Ovary (tissue), 9 donors: ENCODE results near the gene ABLIM2. TPM values are rescaled to one million over a fixed set of nuclear protein-coding genes. Genes with fewer than 3 reads are reported as not detected.

Experiments
- DNase-seq, 5 donors: peaks; one replicate each; pipeline ENCODE4 v3.0.0-alpha.2; 2019 to 2020
- H3K27ac ChIP-seq, 2 donors: fragments of 200-600 bp; one replicate each; pipeline versions ENCODE4 v1.5.1 to v1.8.0; 2019 to 2022
- H3K27me3 ChIP-seq: fragments of 200-600 bp; one replicate; pipeline ENCODE4 v1.8.0; 2022
- H3K36me3 ChIP-seq: fragments of 200-600 bp; sonication (generic); one replicate; pipeline ENCODE4 v1.5.1; 2019
- H3K4me1 ChIP-seq: one replicate; pipeline ENCODE4 v1.8.1; 2013; ENCODE audit warnings: mild to moderate bottlenecking, moderate library complexity; ENCODE audit not compliant: insufficient read depth
- H3K4me3 ChIP-seq: fragments of 200-600 bp; sonication (generic); one replicate; pipeline ENCODE4 v1.5.1; 2017
- H3K9me3 ChIP-seq, 2 donors: fragments of 200-600 bp in 1 of 2; sonication (generic) in 1 of 2; one replicate each; pipeline versions ENCODE4 v1.5.1 to v1.8.1; 2013 to 2019; ENCODE audit warnings: mild to moderate bottlenecking in 1 of 2, moderate library complexity in 1 of 2
- EP300 ChIP-seq: sonication (generic); formaldehyde crosslinking; IDR thresholded peaks from one replicate; pipeline ENCODE4 v1.6.1; 2017; ENCODE audit warnings: antibody characterized with exemption
- POLR2A ChIP-seq: fragments of 450-650 bp; IDR thresholded peaks from one replicate; pipeline ENCODE4 v1.6.1; 2017; ENCODE audit warnings: antibody characterized with exemption, mild to moderate bottlenecking, moderate library complexity
- WGBS, 3 donors: extraction: QIAGEN DNeasy Blood & Tissue Kit in 1 of 3; methylation state at CpG; one replicate each; pipeline versions ENCODE4 v1.1.5 to v1.1.7; 2013 to 2017; 5-methylcytosine and 5-hydroxymethylcytosine counted together
- intact Hi-C, 4 donors: fragments of 100-400 bp; cut with DNase I; formaldehyde crosslinking; loops; one replicate each; pipeline versions ENCODE4 v1.11.0 to v1.15.1; 2022 to 2023
- polyA plus RNA-seq, 2 donors: library from polyadenylated mRNA; stranded (reverse); fragments of 200-250 nt in 1 of 2; fragments of 350-450 nt in 1 of 2; fragmentation: Illumina TruSeq in 1 of 2; extraction: RNeasy Lipid Tissue Mini Kit (QIAGEN cat#74804) in 1 of 2; gene quantifications; one replicate each; pipeline ENCODE4 v1.2.3, GENCODE V29; 2013 to 2014
- total RNA-seq, 7 donors: library from RNA; depleted of rRNA in 2 of 7; stranded (reverse); fragments of >200 nt in 2 of 7; fragmentation: NEBNext Ultra II Directional in 3 of 7; extraction: Animal tissue kit (Norgen Biotek cat#: 25700) in 3 of 7; gene quantifications; one replicate each; pipeline versions ENCODE4 v1.1.0 to v1.2.4, GENCODE V29; 2016 to 2023
- TF ChIP-seq, protein P1 (sequence below), 3 donors: fragments of 450-650 bp in 2 of 3; fragments of 200-600 bp in 1 of 3; IDR thresholded peaks; one replicate each; pipeline versions ENCODE4 v1.5.1 to v1.8.0; 2016 to 2022; ENCODE audit warnings: antibody characterized with exemption in 3 of 3, mild to moderate bottlenecking in 1 of 3
- donor health status: DM: no; HTN: no; CAD: no; lungs with moderate emphysema.
- donor health status: DM: no; HTN: no; CAD: no.
- donor health status: Bipolar disorder and iron deficiency.
- donor health status: DM: yes; HTN: yes; CAD: no.
- donor health status: DM: no; HTN: no; CAD: no.
- donor health status: DM: yes; HTN: yes; CAD: no.

ABLIM2 gene
- total and polyA plus RNA-seq, 9 donors, result 0.81 to 7.9 (median 2.1) TPM

DNA sequence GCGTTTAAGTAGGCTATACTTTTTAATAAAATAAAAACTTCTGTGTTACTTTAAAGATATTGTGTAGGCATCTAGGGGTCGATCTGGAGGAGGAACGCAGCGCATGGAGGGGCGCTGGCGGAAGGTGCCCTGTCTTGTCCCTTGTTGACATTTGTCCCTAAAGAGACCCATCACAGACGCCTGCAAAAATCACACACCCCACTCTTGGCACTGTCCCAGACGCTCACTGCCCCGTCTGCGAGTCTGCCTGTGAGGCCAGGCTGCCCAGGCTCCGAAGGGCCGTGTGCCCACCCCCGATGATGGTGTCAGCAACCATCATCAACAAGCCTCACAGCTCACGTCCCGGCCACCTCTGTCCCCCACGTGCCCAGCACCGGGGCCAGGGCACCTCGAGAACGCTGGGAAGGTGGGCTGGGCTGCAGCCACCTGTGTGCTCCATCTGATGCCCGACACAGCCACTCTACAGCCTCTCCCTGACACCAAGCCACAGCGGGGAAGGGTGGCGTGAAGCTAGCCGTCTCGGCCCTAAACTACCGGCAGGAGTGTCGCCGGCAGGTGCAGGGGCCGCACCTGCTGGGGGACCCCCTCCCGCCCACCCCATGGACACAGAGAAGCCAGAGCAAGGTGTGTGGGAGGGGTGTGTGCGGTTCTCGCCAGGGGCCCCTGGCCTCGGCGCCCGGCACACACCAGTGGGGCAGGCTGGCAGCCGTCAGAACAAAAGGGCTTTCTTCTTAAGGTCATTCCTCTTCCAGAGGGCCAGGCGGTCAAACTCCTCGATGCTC lies 192.1 kb downstream of the ABLIM2 start:
- H3K9me3 ChIP-seq, result no peaks in the 10 kb centered on the region
- TF ChIP-seq, protein P1, sequence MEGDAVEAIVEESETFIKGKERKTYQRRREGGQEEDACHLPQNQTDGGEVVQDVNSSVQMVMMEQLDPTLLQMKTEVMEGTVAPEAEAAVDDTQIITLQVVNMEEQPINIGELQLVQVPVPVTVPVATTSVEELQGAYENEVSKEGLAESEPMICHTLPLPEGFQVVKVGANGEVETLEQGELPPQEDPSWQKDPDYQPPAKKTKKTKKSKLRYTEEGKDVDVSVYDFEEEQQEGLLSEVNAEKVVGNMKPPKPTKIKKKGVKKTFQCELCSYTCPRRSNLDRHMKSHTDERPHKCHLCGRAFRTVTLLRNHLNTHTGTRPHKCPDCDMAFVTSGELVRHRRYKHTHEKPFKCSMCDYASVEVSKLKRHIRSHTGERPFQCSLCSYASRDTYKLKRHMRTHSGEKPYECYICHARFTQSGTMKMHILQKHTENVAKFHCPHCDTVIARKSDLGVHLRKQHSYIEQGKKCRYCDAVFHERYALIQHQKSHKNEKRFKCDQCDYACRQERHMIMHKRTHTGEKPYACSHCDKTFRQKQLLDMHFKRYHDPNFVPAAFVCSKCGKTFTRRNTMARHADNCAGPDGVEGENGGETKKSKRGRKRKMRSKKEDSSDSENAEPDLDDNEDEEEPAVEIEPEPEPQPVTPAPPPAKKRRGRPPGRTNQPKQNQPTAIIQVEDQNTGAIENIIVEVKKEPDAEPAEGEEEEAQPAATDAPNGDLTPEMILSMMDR (IDR thresholded peaks at IDR 0.05), result no peak
- TF ChIP-seq EP300 (no peak), POLR2A (no peak)
- no peak overlapping the region for H3K4me3 ChIP-seq
- H3K36me3 ChIP-seq, result no peaks in the 10 kb centered on the region
- intact Hi-C loops, result no loop called here
- peaks cover 8% of the 10 kb centered on the region for H3K4me1 ChIP-seq
- no peak for DNase-seq
- no peaks in the 10 kb centered on the region for H3K27me3 ChIP-seq
- no peak overlapping the region for H3K27ac ChIP-seq
- WGBS, 3 donors, result 84 to 85% (median 85%) methylated on average over 37 of the region's 37 CpGs

DNA sequence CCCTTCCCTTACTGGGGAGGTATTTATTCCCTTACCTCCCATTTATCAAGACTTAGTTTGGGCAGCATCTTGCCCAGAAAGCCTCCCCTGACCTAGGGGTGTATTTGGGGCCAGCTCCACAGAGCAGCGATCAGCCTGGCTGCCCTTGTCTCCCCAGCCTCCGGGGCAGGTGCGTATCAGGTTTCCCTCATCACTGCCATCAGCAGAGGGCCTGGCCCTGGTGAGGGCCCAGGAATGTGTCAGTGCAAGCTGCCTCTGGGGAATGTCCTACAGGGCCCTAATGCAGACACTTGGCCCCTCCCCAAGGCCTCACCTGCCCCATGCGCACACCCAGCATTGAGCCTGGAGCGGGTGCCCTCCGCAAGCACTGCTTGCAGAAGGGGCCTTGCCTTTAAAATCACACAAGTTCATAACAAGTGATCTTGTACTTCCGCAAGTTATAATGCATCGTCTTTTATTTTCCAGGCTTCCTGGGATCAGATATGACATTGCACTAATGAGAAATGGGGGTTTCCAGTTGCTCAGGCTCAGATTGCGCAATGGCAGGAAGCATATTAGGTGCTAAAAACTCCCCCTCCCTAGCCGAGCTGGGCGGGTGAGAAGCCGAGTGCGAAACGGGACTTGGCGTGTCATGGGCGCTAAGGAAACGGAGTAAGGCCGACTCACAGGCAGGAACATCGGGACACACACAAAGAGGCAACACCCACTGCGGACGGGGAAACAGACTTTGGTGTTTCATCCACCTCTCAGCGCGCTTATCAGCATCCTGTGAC lies 193.5 kb downstream of the ABLIM2 start:
- H3K4me3 ChIP-seq, result no peak overlapping the region
- intact Hi-C loops, result no loop called here
- DNase-seq, result peak in 1 of 5 donors; percentile 39
- H3K9me3 ChIP-seq, result no peaks in the 10 kb centered on the region
- TF ChIP-seq POLR2A (no peak), EP300 (no peak)
- TF ChIP-seq, protein P1 (IDR thresholded peaks at IDR 0.05), result no peak
- peaks cover 13% of the 10 kb centered on the region for H3K4me1 ChIP-seq
- no peak overlapping the region for H3K27ac ChIP-seq
- WGBS, 3 donors, result 80 to 87% (median 84%) methylated on average over 23 of the region's 23 CpGs
- no peaks in the 10 kb centered on the region for H3K27me3 ChIP-seq
- H3K36me3 ChIP-seq, result no peaks in the 10 kb centered on the region

GRCh38 chr4:7964459-7964858 lies 194.2 kb downstream of the ABLIM2 start:
- no peak for TF ChIP-seq POLR2A
- TF ChIP-seq, protein P1 (IDR thresholded peaks at IDR 0.05), result no peak
- WGBS, 3 donors, result 81 to 90% (median 84%) methylated on average over 5 of the region's 5 CpGs

DNA sequence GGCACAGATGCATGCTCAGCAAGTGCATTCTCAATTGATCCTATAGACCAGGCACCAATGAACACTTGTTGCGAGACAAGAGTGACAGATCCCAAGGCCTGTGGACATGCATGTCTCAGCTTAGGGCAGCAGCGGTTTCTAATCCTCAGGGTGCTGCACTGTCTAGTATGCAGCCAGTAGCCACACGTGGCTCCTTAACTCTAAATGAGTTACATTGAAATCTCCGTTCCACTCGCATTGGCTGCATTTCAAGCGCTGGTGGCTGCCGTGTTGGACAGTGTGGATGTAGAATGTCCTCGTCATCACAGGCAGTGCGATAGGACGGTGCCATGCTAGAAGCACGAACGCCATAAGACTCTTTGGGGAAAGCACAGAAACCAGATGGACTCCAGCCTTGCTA lies 194.9 kb downstream of the ABLIM2 start:
- Histone ChIP-seq H3K27me3 (no peaks in the 10 kb centered on the region), H3K27ac (no peak overlapping the region), H3K9me3 (no peaks in the 10 kb centered on the region), H3K4me3 (no peak overlapping the region), H3K4me1 (peaks cover 12% of the 10 kb centered on the region), H3K36me3 (no peaks in the 10 kb centered on the region)
- 89 to 96% (median 95%) methylated on average over 12 of the region's 12 CpGs for WGBS, 3 donors
- DNase-seq, result peak in 1 of 5 donors; percentile 11
- intact Hi-C loops, result no loop called here
- TF ChIP-seq, protein P1 (IDR thresholded peaks at IDR 0.05), result no peak
- TF ChIP-seq EP300 (no peak), POLR2A (no peak)

More at GRCh38 chr4:7964459-7964858, 194.2 kb downstream of the ABLIM2 start:
- no peak overlapping the region for H3K27ac ChIP-seq
- H3K4me3 ChIP-seq, result no peak overlapping the region
- no peaks in the 10 kb centered on the region for H3K9me3 ChIP-seq
- peaks cover 14% of the 10 kb centered on the region for H3K4me1 ChIP-seq
- H3K36me3 ChIP-seq, result no peaks in the 10 kb centered on the region
- no peaks in the 10 kb centered on the region for H3K27me3 ChIP-seq
- intact Hi-C loops, result no loop called here
- DNase-seq, result no peak
